Urinary bladder (tissue), 4 donors: ENCODE results near the gene DCLK1. TPM values are rescaled to one million over a fixed set of nuclear protein-coding genes. Genes with fewer than 3 reads are reported as not detected.

Experiments used
- DNase-seq: peaks from one replicate; pipeline ENCODE4 v3.0.0-alpha.2; 2015; ENCODE audit errors: extremely low spot score
- H3K27ac ChIP-seq: one replicate; pipeline ENCODE4 v1.5.1; 2013; ENCODE audit warnings: low read depth, mild to moderate bottlenecking, moderate library complexity
- H3K36me3 ChIP-seq: one replicate; pipeline ENCODE4 v1.6.1; 2013; ENCODE audit warnings: mild to moderate bottlenecking, moderate library complexity; ENCODE audit not compliant: insufficient read depth
- H3K4me1 ChIP-seq: one replicate; pipeline ENCODE4 v1.6.1; 2013; ENCODE audit warnings: mild to moderate bottlenecking, moderate library complexity; ENCODE audit not compliant: insufficient read depth
- H3K4me3 ChIP-seq: one replicate; pipeline ENCODE4 v1.5.1; 2013; ENCODE audit warnings: low read depth, low read length
- WGBS: extraction: QIAGEN DNeasy Blood & Tissue Kit; methylation state at CpG from one replicate; pipeline ENCODE4 v1.1.7; 2013; 5-methylcytosine and 5-hydroxymethylcytosine counted together
- polyA plus RNA-seq: library from polyadenylated mRNA; stranded (reverse); fragments of 200-250 nt; gene quantifications from one replicate; pipeline ENCODE4 v1.2.3, GENCODE V29; 2013
- total RNA-seq: library from RNA; depleted of rRNA; stranded (reverse); fragments of >200 nt; gene quantifications from one replicate; pipeline ENCODE4 v1.2.3, GENCODE V29; 2014
- donor health status: healthy with polysubstance abuse.
- donor health status: healthy.

Gene DCLK1
- total and polyA plus RNA-seq, 2 donors = 6.5 to 89.1 TPM

DNA sequence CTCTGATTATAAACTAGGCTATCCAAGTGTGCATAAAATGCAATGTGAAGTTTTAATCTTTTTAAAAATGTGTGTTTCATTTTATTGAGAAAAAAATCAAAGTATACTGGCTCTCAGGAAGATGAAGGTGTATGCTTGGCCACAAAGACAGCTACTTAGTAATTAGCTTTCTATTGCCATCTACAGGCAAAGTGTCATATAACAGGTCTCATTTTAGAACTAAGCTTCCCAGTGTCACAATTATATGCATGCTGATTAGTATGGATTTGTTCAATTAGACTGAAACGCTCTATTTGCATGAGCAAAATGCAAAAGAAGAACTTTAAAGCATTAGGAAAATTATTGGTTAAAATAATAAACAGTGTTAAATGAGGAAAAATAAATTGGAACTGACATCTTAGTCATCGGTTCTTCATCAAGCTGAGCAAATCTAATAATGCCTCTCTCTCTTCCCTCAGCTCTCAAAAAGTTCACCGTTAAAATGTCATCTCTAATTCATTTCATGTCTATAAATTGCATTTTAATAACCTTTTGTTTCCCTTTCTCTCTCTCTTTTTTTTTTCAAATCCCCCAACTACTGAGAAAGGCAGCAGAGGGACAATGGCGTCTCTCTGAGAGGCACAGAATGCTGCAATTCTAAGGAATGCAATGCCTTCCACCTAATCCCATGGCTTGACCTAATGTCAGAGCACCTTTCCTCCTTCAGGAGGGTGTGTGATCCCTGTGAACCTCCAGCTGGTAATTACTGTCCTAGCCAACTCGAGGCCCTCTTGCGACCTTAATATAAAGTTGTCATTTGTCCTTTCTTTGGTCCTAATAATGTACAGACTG lies 341.6 kb downstream of the DCLK1 start:
- Histone ChIP-seq H3K4me1 (no peaks in the 10 kb centered on the region), H3K4me3 (no peak overlapping the region), H3K27ac (no peak overlapping the region), H3K36me3 (no peaks in the 10 kb centered on the region)
- DNase-seq = no peak
- 72% methylated on average over 6 of the region's 6 CpGs for WGBS

- Histone ChIP-seq H3K4me1 (no peaks in the 10 kb centered on the region), H3K4me3 (no peak overlapping the region), H3K27ac (no peak overlapping the region), H3K36me3 (no peaks in the 10 kb centered on the region)
- WGBS = 48% methylated on average over 3 of the region's 3 CpGs
- no peak for DNase-seq
Observed at GRCh38 chr13:35787937-35788336, 343.2 kb downstream of the DCLK1 start.

DNA sequence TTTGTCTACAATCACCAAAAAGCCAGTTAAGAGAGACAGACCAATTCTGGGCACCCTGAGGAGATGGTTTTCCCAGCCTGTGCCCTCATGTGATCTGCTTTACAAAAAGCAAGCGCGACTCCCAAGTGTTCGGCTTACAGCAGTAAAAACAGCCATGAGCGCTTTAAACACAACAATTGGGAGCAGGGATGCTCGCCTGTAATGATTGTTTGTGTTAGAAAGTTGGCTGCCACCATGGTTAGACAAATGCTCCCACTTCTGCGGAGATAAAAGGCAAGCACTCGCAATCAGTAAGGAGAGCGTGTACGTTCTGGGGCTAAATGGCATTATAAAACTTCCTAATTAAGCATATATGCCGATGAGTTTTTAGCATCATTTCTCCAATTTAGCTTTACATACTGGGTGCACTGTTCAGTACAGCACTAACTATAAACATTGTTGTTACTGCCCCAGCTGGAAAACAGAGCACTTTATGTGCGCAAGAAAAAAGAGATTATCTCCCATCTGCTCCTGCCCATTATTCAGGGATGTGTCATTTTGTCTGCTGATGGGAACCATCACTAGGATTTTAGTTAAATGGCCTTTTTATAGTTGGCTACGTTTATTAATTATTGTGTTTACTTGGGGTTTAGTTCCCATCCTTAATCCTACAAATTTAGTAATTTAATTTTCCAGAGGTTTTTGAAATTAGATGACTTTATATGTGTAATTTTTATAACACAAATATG lies 345.4 kb downstream of the DCLK1 start:
- WGBS = 52% methylated on average over 12 of the region's 12 CpGs
- no peak for DNase-seq
- Histone ChIP-seq H3K36me3 (no peaks in the 10 kb centered on the region), H3K4me1 (no peaks in the 10 kb centered on the region), H3K27ac (no peak overlapping the region), H3K4me3 (no peak overlapping the region)

DNA sequence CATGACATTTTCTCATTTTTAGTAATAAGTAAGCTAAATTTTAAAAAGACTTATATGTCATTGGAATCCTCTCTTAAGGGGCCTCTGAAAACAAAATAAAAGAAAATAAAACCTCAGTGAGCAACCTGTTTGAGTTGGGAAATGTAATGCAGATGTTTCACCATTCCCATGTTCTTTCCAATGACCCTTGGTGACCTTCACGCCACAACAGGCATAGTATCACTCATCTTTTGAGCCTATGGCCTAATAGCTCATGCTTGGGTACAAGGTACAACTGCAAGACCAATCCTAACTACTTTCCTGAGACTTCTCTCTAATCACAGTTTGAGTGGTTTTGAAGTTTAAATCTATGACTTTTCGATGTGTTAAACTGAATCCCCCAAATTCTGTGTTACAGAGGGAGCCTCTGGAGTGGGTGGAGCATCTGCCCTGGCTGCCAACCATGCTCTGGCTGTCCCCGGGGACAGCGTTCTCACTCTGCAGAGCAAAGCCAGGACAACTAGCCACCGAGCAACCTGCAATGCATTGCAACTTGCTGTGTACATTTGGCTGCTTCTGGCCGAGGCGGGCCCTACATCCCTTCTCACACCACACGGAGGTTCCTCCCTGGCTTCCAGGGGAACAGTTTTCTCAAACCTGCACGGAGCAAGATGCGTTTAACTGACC lies 346.8 kb downstream of the DCLK1 start:
- Histone ChIP-seq H3K4me1 (no peaks in the 10 kb centered on the region), H3K4me3 (no peak overlapping the region), H3K27ac (no peak overlapping the region), H3K36me3 (no peaks in the 10 kb centered on the region)
- DNase-seq = no peak
- 87% methylated on average over 10 of the region's 10 CpGs for WGBS

DNA sequence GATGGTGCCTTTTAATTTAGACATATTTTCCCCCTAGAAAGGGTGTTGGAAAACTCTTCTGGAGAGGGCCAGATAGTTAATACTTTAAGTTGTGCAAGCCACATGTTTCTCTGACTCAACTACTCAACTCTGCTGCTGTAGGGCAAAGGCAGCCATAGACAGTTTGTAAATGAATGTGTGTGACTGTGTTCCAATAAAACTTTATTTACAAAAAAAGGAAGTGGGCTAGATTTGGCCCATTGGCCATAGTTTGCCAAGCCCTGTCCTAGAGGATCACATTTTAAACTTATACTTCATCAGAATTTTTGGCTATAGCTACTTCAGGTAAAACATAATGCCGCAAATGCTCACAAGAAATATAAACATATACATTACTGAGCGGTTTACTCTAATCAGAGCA lies 348.4 kb downstream of the DCLK1 start:
- Histone ChIP-seq H3K4me3 (no peak overlapping the region), H3K36me3 (no peaks in the 10 kb centered on the region), H3K27ac (no peak overlapping the region), H3K4me1 (no peaks in the 10 kb centered on the region)
- WGBS = 95% methylated on average over 2 of the region's 2 CpGs
- DNase-seq = no peak

DNA sequence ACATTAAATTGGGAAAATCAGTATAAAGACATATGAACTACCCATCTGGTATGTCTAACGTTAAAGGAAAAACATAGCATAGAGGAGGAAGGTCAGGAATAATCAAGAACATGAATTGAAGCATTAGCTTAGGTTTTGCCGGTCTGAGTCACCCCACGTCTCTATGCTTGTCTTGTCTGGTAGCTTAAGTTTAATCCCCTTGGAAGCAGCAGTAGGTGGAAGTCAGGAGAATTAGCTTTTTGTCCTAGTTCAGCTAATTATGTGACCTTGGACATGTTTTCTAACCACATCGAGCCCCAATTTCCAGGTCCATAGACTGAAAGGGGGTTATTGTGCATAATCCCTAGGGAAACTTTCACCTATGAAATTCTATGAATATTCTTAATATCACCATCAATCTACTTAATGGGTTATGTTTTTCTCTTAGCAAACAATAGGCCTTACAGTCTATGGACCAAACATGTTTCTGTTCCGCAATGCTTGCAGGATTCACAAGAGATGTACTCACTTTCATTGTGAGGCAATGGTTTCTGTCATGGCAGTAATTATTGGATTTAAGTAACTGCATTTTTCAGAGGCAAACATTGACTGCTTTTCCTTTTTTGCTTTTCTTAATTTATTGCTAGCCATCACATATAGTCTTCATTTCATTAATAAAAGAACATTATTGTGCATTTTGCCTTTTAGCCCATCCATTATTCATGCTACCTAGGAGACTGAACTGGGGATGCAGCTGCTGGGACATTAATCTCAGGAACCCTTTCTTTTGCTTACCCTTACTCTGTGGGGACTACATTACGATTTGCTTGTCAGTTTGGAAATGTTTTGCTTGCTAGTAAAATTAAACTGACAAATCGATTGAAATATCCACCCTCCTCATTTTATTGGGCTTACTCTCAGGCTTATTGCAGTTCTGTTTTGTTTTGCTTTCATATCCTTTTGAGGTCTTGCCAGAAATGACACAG lies 349.9 kb downstream of the DCLK1 start:
- H3K4me1 ChIP-seq = no peaks in the 10 kb centered on the region
- H3K27ac ChIP-seq = no peak overlapping the region
- DNase-seq = no peak
- WGBS = 61% methylated on average over 7 of the region's 7 CpGs
- H3K36me3 ChIP-seq = no peaks in the 10 kb centered on the region
- no peak overlapping the region for H3K4me3 ChIP-seq

DNA sequence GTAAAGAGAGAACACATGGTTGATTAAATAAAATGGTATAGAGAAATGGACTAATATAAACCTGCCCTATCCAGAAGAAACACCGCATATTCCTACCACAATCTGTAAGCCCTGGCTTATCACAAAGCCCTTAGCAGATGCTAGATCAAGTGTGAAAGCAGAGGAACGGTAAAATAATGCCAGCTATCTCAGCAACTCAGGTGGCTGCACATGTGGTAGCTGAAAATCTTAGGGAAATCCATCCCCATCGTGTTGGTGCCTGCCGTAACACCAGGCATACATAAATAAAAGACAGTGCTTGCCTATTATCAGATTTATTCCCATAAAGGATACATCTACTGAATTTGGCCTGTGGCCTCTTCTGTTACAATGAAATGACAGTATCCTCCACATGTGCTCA lies 350.6 kb downstream of the DCLK1 start:
- Histone ChIP-seq H3K4me1 (no peaks in the 10 kb centered on the region), H3K27ac (no peak overlapping the region), H3K4me3 (no peak overlapping the region), H3K36me3 (no peaks in the 10 kb centered on the region)
- 79% methylated on average over 4 of the region's 4 CpGs for WGBS
- no peak for DNase-seq

GRCh38 chr13:35771898-35772297 lies 359.3 kb downstream of the DCLK1 start:
- H3K4me1 ChIP-seq = no peaks in the 10 kb centered on the region
- WGBS = 40% methylated on average over 5 of the region's 5 CpGs
- H3K4me3 ChIP-seq = no peak overlapping the region
- DNase-seq = no peak
- H3K27ac ChIP-seq = no peak overlapping the region
- H3K36me3 ChIP-seq = no peaks in the 10 kb centered on the region

- Histone ChIP-seq H3K4me1 (no peaks in the 10 kb centered on the region), H3K4me3 (no peak overlapping the region), H3K36me3 (no peaks in the 10 kb centered on the region), H3K27ac (no peak overlapping the region)
- WGBS = 68% methylated on average over 3 of the region's 3 CpGs
- no peak for DNase-seq
Observed at GRCh38 chr13:35770756-35771297, 360.4 kb downstream of the DCLK1 start.

GRCh38 chr13:35769812-35770211 lies 361.4 kb downstream of the DCLK1 start:
- no peak overlapping the region for H3K27ac ChIP-seq
- no peaks in the 10 kb centered on the region for H3K4me1 ChIP-seq
- H3K36me3 ChIP-seq = no peaks in the 10 kb centered on the region
- 73% methylated on average over 3 of the region's 3 CpGs for WGBS
- no peak for DNase-seq
- no peak overlapping the region for H3K4me3 ChIP-seq

- Histone ChIP-seq H3K4me3 (no peak overlapping the region), H3K4me1 (no peaks in the 10 kb centered on the region), H3K27ac (no peak overlapping the region), H3K36me3 (no peaks in the 10 kb centered on the region)
- no peak for DNase-seq
- 82% methylated on average over 4 of the region's 4 CpGs for WGBS
Observed at GRCh38 chr13:35768551-35768950, 362.6 kb downstream of the DCLK1 start.

GRCh38 chr13:35768073-35768472 lies 363.1 kb downstream of the DCLK1 start:
- Histone ChIP-seq H3K36me3 (no peaks in the 10 kb centered on the region), H3K4me1 (no peaks in the 10 kb centered on the region), H3K27ac (no peak overlapping the region), H3K4me3 (no peak overlapping the region)
- WGBS = 54% methylated on average over 4 of the region's 4 CpGs
- DNase-seq = no peak
